GM12875 (cell line): Measurements from ENCODE around the gene TECR.
A peak's percentile ranks its signal among the peaks of the same experiment; 100 is the strongest.
"Not testable (repeated sequence)": the region's sequence is repeated elsewhere in the genome, so short reads cannot be mapped to it uniquely, and the experiment has no call there.

Experiments used
- H3K4me3 ChIP-seq: one replicate; pipeline ENCODE4 v1.5.1; 2011; ENCODE audit warnings: low read depth, low read length, control low read depth
- TF ChIP-seq, protein P1 (sequence below): IDR thresholded peaks from 2 replicates; pipeline ENCODE4 v1.5.1; 2011; ENCODE audit warnings: low read depth, mild to moderate bottlenecking, control low read depth, inconsistent platforms, low read length, moderate library complexity, borderline replicate concordance; ENCODE audit not compliant: insufficient read depth

TECR gene

DNA sequence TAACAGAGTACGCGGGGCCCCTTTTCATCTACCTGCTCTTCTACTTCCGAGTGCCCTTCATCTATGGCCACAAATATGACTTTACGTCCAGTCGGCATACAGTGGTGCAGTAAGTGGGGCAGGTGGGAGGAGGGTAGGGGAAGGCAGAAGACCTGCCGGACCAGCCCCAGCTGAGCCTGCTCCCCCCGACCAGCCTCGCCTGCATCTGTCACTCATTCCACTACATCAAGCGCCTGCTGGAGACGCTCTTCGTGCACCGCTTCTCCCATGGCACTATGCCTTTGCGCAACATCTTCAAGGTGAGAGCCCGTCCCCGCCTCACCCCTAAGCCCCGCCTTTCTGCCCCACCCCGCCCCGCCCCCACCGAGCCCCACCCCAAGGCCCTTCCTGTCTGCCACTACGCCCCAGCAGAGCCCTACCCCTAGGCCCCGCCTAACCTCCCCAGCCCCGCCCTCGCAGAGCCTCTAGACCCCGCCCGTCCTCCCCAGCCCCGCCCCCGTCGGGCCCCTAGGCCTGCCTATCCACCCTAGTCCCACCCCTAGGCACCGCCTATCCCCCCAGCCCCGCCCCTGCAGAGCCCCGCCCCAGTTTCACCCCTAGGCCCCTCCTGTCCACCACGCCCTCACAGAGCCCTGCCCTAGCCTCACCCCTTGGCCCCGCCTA is 34.7 kb downstream of the TECR start:
- TF ChIP-seq, protein P1, sequence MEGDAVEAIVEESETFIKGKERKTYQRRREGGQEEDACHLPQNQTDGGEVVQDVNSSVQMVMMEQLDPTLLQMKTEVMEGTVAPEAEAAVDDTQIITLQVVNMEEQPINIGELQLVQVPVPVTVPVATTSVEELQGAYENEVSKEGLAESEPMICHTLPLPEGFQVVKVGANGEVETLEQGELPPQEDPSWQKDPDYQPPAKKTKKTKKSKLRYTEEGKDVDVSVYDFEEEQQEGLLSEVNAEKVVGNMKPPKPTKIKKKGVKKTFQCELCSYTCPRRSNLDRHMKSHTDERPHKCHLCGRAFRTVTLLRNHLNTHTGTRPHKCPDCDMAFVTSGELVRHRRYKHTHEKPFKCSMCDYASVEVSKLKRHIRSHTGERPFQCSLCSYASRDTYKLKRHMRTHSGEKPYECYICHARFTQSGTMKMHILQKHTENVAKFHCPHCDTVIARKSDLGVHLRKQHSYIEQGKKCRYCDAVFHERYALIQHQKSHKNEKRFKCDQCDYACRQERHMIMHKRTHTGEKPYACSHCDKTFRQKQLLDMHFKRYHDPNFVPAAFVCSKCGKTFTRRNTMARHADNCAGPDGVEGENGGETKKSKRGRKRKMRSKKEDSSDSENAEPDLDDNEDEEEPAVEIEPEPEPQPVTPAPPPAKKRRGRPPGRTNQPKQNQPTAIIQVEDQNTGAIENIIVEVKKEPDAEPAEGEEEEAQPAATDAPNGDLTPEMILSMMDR, result no peak
- no peak overlapping the region for H3K4me3 ChIP-seq

DNA sequence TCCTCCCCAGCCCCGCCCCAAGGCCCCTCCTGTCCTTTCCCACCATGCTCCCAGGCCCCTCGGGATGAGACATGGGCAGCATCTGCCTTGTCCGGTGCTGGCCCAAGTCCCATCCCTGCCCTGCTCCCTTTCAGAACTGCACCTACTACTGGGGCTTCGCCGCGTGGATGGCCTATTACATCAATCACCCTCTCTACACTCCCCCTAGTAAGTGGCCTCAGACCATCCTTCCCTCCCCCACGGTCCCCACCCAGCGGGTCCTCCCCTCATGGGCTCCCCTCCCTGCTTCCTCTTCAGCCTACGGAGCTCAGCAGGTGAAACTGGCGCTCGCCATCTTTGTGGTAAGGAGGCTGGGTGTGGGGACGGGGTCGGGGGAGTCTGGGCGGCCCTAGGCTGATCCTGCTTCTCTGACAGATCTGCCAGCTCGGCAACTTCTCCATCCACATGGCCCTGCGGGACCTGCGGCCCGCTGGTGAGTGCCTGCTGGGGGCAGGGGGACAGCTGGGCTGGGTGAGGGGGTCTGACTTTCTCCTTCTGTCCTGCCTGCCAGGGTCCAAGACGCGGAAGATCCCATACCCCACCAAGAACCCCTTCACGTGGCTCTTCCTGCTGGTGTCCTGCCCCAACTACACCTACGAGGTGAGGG is 35.4 kb downstream of the TECR start:
- H3K4me3 ChIP-seq, result not testable (repeated sequence)

DNA sequence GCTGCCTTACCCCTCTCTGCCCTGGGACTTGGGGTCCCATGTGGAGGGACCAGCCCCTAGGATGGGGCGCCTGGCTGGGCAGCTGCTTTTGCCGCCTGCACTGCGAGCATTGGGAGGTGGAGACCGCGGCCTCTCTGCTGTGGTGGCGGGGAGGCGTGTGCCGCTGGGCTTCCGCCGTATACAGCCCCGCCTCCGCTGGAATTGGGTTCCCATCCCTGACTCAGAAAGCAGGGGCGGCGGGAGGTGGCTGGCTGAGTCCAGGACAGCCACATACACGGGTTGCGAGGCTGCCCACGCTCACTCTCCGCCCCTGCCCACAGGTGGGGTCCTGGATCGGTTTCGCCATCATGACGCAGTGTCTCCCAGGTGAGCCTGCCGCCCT is 35.9 kb downstream of the TECR start:
- H3K4me3 ChIP-seq, result no peak overlapping the region
- TF ChIP-seq, protein P1, result no peak

DNA sequence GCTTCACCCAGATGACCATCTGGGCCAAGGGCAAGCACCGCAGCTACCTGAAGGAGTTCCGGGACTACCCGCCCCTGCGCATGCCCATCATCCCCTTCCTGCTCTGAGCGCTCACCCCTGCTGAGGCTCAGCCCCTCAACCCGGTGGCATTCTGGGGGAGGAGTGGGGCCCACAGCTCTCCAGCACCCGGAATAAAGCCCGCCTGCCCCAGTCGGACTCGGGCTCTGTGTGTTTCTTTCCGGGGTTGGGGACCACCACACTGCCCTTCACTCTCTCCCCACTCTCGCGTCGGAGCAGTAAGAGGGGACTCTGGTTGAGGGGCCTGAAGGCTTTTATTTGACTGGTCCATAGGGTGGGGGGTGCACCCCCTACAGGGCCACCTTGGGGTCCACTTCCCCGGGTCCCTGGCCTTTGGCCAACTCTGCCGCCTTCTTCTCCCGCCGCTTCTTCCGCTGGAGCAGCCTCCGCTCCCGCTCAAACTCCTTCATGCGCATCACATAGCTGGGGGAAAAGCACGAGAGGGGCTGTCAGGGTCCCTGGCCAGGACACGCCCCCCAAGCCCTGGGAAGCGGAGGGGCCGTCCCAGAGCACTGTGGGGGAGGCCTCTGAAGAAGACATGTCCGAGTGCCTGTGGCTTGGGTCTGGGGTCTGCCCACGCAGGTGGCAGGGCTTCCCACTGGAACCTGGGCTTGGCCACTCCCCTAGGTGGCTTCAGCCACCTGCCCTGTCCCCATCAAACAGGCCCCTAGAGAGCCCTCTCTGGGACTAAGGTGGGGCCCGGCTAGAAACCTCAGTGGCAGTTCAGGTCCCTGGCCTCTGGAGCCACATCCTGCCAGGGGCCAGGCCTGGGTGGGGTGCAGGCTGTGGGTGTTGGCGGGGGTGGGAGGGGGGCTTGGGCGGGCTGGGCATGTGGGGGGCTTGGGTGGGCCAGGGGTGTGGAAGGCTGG is 36.6 kb downstream of the TECR start:
- TF ChIP-seq, protein P1, result no peak
- H3K4me3 ChIP-seq, result no peak overlapping the region

DNA sequence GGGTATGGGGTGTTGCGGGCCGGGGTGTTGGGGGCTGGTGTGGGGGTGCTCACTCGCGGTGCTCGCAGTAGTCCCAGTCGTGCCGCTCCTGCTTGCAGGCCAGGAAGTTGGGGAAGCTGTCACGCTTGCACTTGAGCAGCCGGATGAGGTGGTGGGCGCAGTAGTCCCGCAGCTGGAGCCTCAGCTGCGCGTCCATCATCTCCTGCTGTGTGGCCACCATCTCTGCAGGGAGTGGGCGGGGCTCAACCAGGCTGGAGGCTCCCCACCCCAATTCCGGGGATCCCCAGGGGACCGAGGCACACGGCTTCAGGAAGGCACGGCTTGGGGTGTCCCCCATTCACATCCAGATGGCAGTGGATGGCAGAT is 37.3 kb downstream of the TECR start:
- no peak overlapping the region for H3K4me3 ChIP-seq
- TF ChIP-seq, protein P1, result no peak

DNA sequence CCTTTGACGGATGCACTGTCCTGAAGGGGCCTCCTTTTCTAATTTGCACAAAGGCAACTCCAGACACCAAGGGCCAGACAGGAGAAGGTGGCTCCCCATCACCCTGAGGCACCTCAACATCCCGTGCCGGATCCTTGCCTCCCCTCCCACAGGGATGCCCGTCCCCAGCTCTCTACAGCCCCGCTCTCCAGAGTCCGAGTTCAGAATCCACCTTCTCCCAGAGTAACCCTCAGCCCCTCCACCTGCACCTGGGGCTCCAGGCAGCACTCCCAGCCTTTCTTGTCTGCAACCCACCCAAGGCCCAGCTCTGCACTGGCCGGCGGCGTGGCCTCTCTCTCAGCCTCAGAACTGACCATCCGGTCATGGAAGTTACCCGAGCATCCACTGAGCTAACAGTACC is 37.7 kb downstream of the TECR start:
- H3K4me3 ChIP-seq, result no peak overlapping the region
- TF ChIP-seq, protein P1, result no peak

DNA sequence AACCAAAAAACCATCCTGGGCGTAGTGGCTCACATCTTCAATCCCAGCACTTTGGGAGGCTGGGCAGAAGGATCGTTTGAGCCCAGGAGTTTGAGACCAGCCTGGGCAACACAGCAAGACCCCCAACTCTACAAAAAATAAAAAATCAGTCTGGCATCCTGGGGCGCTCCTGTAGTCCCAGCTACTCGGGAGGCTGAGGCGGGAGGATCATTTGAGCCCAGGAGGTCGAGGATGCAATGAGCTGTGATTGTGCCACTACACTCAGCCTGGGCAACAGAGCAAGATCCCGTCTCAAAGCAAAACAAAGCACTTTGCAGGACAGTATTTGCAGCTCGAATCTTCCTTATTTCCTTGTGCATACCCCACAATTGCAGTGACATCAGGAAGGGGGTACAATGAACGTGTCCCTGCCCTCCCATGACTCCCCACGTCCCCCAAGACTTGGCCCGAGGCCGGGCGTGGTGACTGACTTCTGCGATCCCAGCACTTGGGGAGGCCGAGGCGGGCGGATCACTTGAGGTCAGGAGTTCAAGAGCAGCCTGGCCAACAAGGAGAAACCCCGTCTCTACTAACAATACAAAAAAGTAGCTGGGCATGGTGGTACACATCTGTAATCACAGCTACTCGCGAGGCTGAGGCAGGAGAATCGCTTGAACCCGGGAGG is 41.6 kb downstream of the TECR start:
- H3K4me3 ChIP-seq, result peak overlapping the region; percentile 99
- TF ChIP-seq, protein P1, result no peak
